AG04449 (cell line): Measurements from ENCODE around the gene CDHR4.
"Not testable (repeated sequence)": the region's sequence is repeated elsewhere in the genome, so short reads cannot be mapped to it uniquely, and the experiment has no call there.

ENCODE experiments used
- CTCF ChIA-PET: fragments of 350-600 bp; formaldehyde crosslinking; extraction: SDS; loops from one replicate; lab custom pipeline; 2021; ENCODE audit warnings: antibody characterized with exemption; lab: Yijun Ruan, JAX
- POLR2A ChIA-PET: fragments of 400-600, 350-600 bp; formaldehyde crosslinking; extraction: SDS; loops from one replicate; lab custom pipeline; 2020; ENCODE audit warnings: antibody characterized with exemption, inconsistent platforms; lab: Yijun Ruan, JAX
- DNase-seq: peaks from one replicate; pipeline ENCODE4 v3.0.0-alpha.2; 2010; ENCODE audit warnings: low read depth, low spot score
- H3K4me3 ChIP-seq: 2 replicates; pipeline ENCODE4 v1.5.1; 2011; ENCODE audit warnings: low read depth, mild to moderate bottlenecking, control low read depth, low read length
- TF ChIP-seq, protein P1 (sequence below): IDR thresholded peaks from one replicate; pipeline ENCODE4 v1.5.1; 2011; ENCODE audit warnings: mild to moderate bottlenecking, moderate library complexity, low read length, control low read depth, inconsistent platforms; ENCODE audit not compliant: insufficient read depth; ENCODE audit errors: missing control alignments

CDHR4 gene

DNA sequence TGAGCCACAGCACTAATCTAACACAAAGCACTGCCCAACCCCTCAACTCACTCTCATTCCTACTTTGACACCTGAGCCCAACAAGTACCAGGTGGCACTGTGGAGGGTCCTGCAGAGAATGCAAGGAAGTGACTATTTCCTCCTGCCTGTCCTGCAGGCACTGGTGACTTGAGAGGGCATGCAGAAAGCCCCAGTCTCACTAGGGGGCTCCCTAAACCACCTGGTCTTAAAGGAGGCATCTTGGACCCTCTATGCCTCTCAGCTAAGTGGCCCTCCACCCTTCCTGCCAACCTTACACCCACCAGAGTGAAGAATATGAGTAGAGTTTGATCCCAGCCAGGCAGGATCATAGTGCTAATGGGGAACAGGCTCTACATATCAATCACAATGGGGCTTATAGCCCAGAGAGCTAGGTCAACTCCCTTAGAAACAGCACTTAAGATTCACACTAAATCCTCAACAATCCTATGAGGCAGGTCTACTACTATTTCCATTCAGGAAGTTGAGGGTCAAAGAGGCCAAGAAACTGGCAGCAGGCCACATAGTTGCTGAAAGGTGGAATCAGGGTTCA is 41.5 kb upstream of the CDHR4 start:
- DNase-seq = no peak
- H3K4me3 ChIP-seq = no peak overlapping the region
- ChIA-PET POLR2A (interaction anchor here (0.9 kb wide), 1 partner anchor 38 kb away, joined by 4 read pairs; the partner anchor contains the start of gene INKA1), CTCF (interaction anchor here (1.0 to 19.5 kb wide), 14 partner anchors 7 to 348 kb away, joined by 3 to 507 read pairs (median 10); partner anchors contain the start of genes CDHR4, INKA1, IP6K1 and TRAIP)
- TF ChIP-seq, protein P1, sequence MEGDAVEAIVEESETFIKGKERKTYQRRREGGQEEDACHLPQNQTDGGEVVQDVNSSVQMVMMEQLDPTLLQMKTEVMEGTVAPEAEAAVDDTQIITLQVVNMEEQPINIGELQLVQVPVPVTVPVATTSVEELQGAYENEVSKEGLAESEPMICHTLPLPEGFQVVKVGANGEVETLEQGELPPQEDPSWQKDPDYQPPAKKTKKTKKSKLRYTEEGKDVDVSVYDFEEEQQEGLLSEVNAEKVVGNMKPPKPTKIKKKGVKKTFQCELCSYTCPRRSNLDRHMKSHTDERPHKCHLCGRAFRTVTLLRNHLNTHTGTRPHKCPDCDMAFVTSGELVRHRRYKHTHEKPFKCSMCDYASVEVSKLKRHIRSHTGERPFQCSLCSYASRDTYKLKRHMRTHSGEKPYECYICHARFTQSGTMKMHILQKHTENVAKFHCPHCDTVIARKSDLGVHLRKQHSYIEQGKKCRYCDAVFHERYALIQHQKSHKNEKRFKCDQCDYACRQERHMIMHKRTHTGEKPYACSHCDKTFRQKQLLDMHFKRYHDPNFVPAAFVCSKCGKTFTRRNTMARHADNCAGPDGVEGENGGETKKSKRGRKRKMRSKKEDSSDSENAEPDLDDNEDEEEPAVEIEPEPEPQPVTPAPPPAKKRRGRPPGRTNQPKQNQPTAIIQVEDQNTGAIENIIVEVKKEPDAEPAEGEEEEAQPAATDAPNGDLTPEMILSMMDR = peak; percentile 46

DNA sequence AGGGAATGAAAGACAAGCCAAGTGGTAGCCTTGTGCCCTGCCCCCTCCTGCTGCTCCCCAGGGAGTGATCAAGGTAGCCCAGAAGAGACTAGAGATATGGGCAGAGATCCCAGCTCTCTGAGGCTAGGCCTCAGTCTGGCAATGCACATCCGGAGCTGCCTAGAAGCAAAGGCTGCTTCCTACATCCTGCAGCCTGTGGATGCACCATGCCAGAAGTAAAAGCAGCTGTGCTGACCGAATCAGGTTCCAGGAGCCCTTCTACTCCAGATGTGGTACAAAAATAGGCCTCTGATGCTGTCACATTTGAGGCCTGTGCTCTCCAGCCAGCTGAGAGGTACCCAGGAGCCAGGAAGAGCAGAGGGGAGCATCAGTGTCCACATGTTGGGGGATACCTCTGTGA is 40.7 kb upstream of the CDHR4 start:
- ChIA-PET CTCF (interaction anchor here (1.0 to 19.5 kb wide), 12 partner anchors 10 to 301 kb away, joined by 3 to 507 read pairs (median 12); partner anchors contain the start of genes CDHR4, INKA1, IP6K1 and TRAIP), POLR2A (interaction anchor here (0.9 kb wide), 1 partner anchor 37 kb away, joined by 4 read pairs; the partner anchor contains the start of gene INKA1)
- no peak for DNase-seq
- H3K4me3 ChIP-seq = no peak overlapping the region
- TF ChIP-seq, protein P1 = no peak

DNA sequence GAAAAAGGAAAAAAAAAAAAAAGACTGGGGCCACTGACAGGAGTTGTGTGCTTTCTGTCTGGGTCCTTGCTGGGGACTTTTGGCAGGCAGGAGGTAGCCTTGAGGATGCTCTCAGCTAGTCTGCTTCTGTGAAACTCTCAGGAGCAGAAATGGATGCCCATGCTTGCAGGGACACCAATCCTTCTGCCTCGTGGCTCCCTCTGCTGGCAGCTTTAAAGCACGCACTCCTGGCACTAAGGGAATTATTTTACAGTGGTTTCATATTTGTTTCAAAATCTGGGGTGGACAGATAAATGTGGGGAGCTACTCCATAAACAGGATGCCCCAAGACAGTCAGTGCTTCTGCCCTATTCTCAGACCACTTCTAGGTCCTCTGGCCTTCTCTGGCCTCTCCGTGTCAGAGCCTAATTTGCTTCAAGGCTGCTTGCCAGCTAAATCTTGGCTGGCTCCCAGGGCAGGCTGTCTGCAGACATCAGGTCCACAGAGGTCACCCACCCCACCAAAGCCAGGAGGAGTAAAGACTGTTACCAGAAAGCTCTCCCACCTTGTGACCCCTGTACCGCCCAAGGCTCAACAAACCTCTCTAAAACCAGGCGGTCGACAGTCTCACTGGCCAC is 39.6 kb upstream of the CDHR4 start:
- CTCF ChIA-PET = interaction anchor here (0.6 to 19.5 kb wide), 55 partner anchors 10 to 350 kb away, joined by 3 to 507 read pairs (median 6); partner anchors contain the start of genes CDHR4, INKA1, IP6K1 and MON1A

DNA sequence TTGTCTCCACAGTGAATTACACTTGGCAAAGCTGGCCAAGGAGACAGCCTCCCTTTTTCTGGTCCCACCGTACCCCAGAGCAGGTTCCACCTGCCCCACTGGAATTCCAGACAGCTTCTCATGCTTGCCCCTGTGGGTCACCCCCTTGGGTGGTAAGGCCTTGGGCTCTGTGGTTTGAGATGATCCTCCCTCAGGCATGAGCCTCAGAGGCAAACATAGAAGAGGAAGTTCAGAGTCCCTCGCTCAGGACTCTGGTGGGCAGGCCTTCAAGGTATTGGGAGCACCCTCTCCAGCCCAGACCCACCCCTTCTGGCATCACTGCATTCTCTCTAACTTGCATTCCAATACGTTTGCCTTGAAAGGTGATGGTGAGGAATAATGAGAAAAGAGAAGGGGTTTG is 31.7 kb upstream of the CDHR4 start:
- DNase-seq = no peak
- no peak overlapping the region for H3K4me3 ChIP-seq
- ChIA-PET POLR2A (no interaction called here), CTCF (interaction anchor here (8.4 to 19.5 kb wide), 2 partner anchors 8 to 27 kb away, joined by 107 to 507 read pairs; partner anchors contain the start of genes CDHR4 and INKA1)
- TF ChIP-seq, protein P1 = no peak

More for the DNA sequence above, 39.6 kb upstream of the CDHR4 start:
- peak; percentile 19 for DNase-seq
- TF ChIP-seq, protein P1 = peak; percentile 83
- POLR2A ChIA-PET = interaction anchor here (0.7 to 1.7 kb wide), 3 partner anchors 13 to 36 kb away, joined by 3 to 5 read pairs (median 3); partner anchors contain the start of gene INKA1
- no peak overlapping the region for H3K4me3 ChIP-seq

DNA sequence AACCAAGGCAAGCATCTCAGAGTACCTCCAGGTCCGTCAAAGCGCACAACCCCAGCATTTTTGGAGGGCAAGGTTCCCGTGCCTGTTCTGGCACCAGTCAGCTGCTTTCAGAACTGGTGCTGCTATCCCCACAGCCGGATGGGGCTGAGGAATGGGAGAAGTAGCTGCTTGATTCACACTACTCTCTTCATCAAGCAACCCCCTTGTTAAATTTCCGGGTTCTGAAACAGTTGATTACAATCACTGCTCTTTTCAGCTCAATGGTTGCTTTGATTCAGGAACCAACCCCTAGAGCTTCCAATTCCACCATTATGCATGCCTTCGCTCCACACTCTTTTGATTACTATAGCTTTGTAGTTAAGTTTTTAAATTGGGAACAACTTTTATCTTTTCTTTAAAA is 26.3 kb upstream of the CDHR4 start:
- no peak for DNase-seq
- POLR2A ChIA-PET = interaction anchor here (0.5 kb wide), 1 partner anchor 13 kb away, joined by 3 read pairs; no protein-coding TSS in a partner anchor
- TF ChIP-seq, protein P1 = no peak
- no peak overlapping the region for H3K4me3 ChIP-seq
- CTCF ChIA-PET = interaction anchor here (0.6 to 19.5 kb wide), 5 partner anchors 9 to 125 kb away, joined by 3 to 507 read pairs (median 8); partner anchors contain the start of genes CDHR4 and INKA1

DNA sequence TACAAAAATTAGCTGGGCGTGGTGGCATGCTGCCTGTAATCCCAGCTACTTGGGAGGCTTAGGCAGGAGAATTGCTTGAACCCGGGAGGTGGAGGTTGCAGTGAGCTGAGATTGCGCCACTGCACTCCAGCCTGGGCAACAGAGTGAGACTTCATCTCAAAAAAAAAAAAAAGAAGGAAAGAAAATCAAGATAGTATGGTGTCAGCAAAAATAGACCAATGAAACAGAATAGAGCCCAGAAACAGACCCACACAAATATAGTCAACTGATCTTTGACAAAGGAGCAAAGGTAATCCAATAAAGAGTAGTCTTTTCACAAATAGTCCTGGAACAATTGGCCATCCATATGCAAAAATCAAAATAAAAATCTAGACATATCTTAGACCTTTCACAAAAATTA is 23.5 kb upstream of the CDHR4 start:
- POLR2A ChIA-PET, DNase-seq: not testable (repeated sequence)

More for the DNA sequence above, 23.5 kb upstream of the CDHR4 start:
- H3K4me3 ChIP-seq = not testable (repeated sequence)
- CTCF ChIA-PET = interaction anchor here (1.2 to 1.5 kb wide), 3 partner anchors 9 to 20 kb away, joined by 3 to 11 read pairs (median 3); partner anchors contain the start of gene INKA1
